HEK293 (cell line): Measurements from ENCODE around the gene HPCA.

ENCODE experiments used
- ZSCAN4 ChIP-seq: fragments of 450-650 bp; formaldehyde crosslinking; IDR thresholded peaks from 2 replicates; pipeline ENCODE4 v1.5.1; 2017; ENCODE audit warnings: missing biosample characterization, missing genetic modification characterization
- TF ChIP-seq, protein P1 (sequence below): fragments of 450-650 bp; formaldehyde crosslinking; IDR thresholded peaks from 2 replicates; pipeline ENCODE4 v1.5.1; 2016; ENCODE audit warnings: missing biosample characterization, missing genetic modification characterization

Gene HPCA

GRCh38 chr1:32944180-32944579, 57.9 kb downstream of the HPCA start (continued):
- TF ChIP-seq, protein P1, sequence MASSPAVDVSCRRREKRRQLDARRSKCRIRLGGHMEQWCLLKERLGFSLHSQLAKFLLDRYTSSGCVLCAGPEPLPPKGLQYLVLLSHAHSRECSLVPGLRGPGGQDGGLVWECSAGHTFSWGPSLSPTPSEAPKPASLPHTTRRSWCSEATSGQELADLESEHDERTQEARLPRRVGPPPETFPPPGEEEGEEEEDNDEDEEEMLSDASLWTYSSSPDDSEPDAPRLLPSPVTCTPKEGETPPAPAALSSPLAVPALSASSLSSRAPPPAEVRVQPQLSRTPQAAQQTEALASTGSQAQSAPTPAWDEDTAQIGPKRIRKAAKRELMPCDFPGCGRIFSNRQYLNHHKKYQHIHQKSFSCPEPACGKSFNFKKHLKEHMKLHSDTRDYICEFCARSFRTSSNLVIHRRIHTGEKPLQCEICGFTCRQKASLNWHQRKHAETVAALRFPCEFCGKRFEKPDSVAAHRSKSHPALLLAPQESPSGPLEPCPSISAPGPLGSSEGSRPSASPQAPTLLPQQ (tag by site-specific recombination): no peak
- no peak for TF ChIP-seq ZSCAN4
